MCF 10A (cell line): ENCODE measurements around the gene MSANTD1. TPM values are rescaled to one million over a fixed set of nuclear protein-coding genes. Genes with fewer than 3 reads are reported as not detected.

Experiments
- BruUV-seq: library from RNA; stranded (reverse); fragments of 400-500 nt; replicated peaks from 2 replicates; lab custom pipeline; 2021; lab: Mats Ljungman, UMichigan
- CTCF ChIA-PET: fragments of 300-600 bp; sonication (Branson Sonifier 250); formaldehyde crosslinking; extraction: SDS; loops from one replicate; lab custom pipeline; 2021; ENCODE audit warnings: antibody characterized with exemption, inconsistent platforms; lab: Yijun Ruan, JAX
- POLR2A ChIA-PET: fragments of 300-600, 350-650 bp; sonication (Branson Sonifier 250); formaldehyde crosslinking; extraction: SDS; loops from one replicate; lab custom pipeline; 2020; ENCODE audit warnings: antibody characterized with exemption, inconsistent platforms; lab: Yijun Ruan, JAX
- DNase-seq: peaks from one replicate; pipeline ENCODE4 v3.0.0-alpha.2; 2018; ENCODE audit not compliant: unreplicated experiment
- H3K27ac Mint-ChIP-seq: one replicate; pipeline ENCODE4 v1.8.0; 2022; ENCODE audit warnings: mild to moderate bottlenecking, low read depth, mixed read lengths; ENCODE audit not compliant: unreplicated experiment
- H3K27me3 Mint-ChIP-seq: one replicate; pipeline ENCODE4 v1.8.0; 2022; ENCODE audit warnings: mixed read lengths; ENCODE audit not compliant: insufficient read depth, unreplicated experiment
- H3K36me3 Mint-ChIP-seq: one replicate; pipeline ENCODE4 v1.8.0; 2022; ENCODE audit warnings: mild to moderate bottlenecking, moderate library complexity, mixed read lengths; ENCODE audit not compliant: insufficient read depth, unreplicated experiment
- H3K4me1 Mint-ChIP-seq: one replicate; pipeline ENCODE4 v1.8.0; 2022; ENCODE audit warnings: mixed read lengths; ENCODE audit not compliant: insufficient read depth, unreplicated experiment
- H3K4me3 Mint-ChIP-seq: one replicate; pipeline ENCODE4 v1.8.0; 2022; ENCODE audit warnings: mild to moderate bottlenecking, moderate library complexity, mixed read lengths; ENCODE audit not compliant: unreplicated experiment
- H3K9me3 Mint-ChIP-seq: one replicate; pipeline ENCODE4 v1.8.0; 2022; ENCODE audit warnings: mixed read lengths; ENCODE audit not compliant: unreplicated experiment
- CTCF ChIP-seq: fragments of 200-600 bp; IDR thresholded peaks from one replicate; pipeline ENCODE4 v1.8.0; 2022; ENCODE audit warnings: antibody characterized with exemption, mild to moderate bottlenecking; ENCODE audit not compliant: unreplicated experiment
- intact Hi-C: fragments of 100-400 bp; cut with micrococcal nuclease; formaldehyde crosslinking; loops from 2 replicates; pipeline ENCODE4 v1.14.1; 2022
- total RNA-seq: library from RNA; stranded (reverse); gene quantifications from 2 replicates; pipeline ENCODE4 v1.2.3, GENCODE V29; 2022

Gene MSANTD1
- total RNA-seq, 1 experiment from 2014 or later, result 0.37 TPM

DNA sequence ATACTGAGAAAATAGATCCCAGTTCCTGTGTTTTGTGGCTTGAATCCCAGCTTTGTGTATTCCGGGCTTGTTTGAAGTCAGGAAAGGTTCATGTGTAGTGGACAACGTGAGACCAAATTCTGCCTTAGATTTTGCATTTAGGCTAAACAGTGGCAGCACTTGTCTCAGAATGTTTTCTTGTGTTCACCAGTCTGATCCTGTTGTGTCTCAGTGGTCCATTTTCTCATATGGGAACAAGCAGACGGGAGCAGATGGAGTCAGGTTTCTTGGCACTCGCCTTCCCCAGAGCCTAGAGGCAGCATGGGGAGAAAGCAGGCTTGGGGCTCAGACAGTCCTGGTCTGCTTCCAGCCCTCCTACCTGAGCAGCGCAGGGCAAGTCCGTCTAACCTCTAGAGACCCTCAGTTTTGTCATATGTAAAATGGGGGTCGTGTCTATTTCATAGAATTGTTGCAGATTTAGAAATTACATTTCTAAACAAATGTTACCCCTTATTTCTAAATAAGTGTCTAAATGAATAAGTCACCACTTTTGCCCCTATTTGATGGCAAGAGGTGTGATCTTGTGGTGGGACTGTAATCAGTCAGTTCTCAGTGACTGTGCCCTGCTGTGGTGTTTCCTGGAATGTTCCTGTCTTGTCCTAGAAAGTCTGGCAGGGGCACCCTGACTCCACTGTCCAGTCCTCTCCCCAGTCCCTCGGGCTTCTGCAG lies 28.3 kb upstream of the MSANTD1 start:
- no peak for DNase-seq
- Mint-ChIP-seq H3K4me3 (no peak overlapping the region), H3K4me1 (no peaks in the 10 kb centered on the region), H3K36me3 (peaks cover 66% of the 10 kb centered on the region), H3K27me3 (no peaks in the 10 kb centered on the region), H3K27ac (no peak overlapping the region), H3K9me3 (no peaks in the 10 kb centered on the region)
- no peak for TF ChIP-seq CTCF
- intact Hi-C loops, result no loop called here
- ChIA-PET POLR2A (no interaction called here), CTCF (no interaction called here)
- BruUV-seq, result no TSS peak

- H3K4me1 Mint-ChIP-seq, result no peaks in the 10 kb centered on the region
- no peak overlapping the region for H3K4me3 Mint-ChIP-seq
- ChIA-PET CTCF (no interaction called here), POLR2A (no interaction called here)
- TF ChIP-seq CTCF, result no peak
- no TSS peak for BruUV-seq
- H3K36me3 Mint-ChIP-seq, result peaks cover 61% of the 10 kb centered on the region
- intact Hi-C loops, result no loop called here
- H3K9me3 Mint-ChIP-seq, result no peaks in the 10 kb centered on the region
- no peak overlapping the region for H3K27ac Mint-ChIP-seq
- no peaks in the 10 kb centered on the region for H3K27me3 Mint-ChIP-seq
- DNase-seq, result no peak
These were observed 27.8 kb upstream of the MSANTD1 start for GRCh38 chr4:3221184-3221494.

- POLR2A ChIA-PET, result no interaction called here
- Mint-ChIP-seq H3K4me3 (no peak overlapping the region), H3K27ac (no peak overlapping the region), H3K9me3 (no peaks in the 10 kb centered on the region), H3K36me3 (peaks cover 53% of the 10 kb centered on the region), H3K27me3 (no peaks in the 10 kb centered on the region), H3K4me1 (no peaks in the 10 kb centered on the region)
- no peak for DNase-seq
- no peak for TF ChIP-seq CTCF
- intact Hi-C loops, result no loop called here
- CTCF ChIA-PET, result no interaction called here
- BruUV-seq, result no TSS peak
These were observed 27.0 kb upstream of the MSANTD1 start for GRCh38 chr4:3221996-3222395.

DNA sequence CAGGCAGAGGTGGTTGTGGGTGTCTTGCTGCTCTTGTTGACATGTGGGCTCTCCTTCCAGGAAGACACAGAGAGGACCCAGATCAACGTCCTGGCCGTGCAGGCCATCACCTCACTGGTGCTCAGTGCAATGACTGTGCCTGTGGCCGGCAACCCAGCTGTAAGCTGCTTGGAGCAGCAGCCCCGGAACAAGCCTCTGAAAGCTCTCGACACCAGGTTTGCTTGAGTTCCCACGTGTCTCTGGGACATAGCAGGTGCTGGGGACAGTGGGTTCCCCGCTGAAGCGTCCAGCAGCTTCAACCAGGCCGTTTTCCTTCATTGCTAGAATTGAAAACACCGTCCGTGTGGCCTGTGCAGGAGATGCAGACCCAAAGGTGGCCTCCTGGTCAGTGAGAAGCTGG lies 25.6 kb upstream of the MSANTD1 start:
- ChIA-PET POLR2A (interaction anchor here (1.6 kb wide), 1 partner anchor 68 kb away, joined by 3 read pairs; no protein-coding TSS in a partner anchor), CTCF (no interaction called here)
- DNase-seq, result no peak
- intact Hi-C loops, result no loop called here
- no peak for TF ChIP-seq CTCF
- Mint-ChIP-seq H3K27me3 (no peaks in the 10 kb centered on the region), H3K36me3 (peaks cover 46% of the 10 kb centered on the region), H3K9me3 (no peaks in the 10 kb centered on the region), H3K4me1 (no peaks in the 10 kb centered on the region), H3K4me3 (no peak overlapping the region), H3K27ac (no peak overlapping the region)
- no TSS peak for BruUV-seq
